Esophagus squamous epithelium (tissue), 4 donors: ENCODE measurements around the gene RTN1.

ENCODE experiments used
- POLR2A ChIP-seq, 4 donors: fragments of 450-650 bp; IDR thresholded peaks; one replicate each; pipeline ENCODE4 v1.6.1; 2017; ENCODE audit warnings: antibody characterized with exemption in 4 of 4, mild to moderate bottlenecking in 4 of 4, moderate library complexity in 3 of 4
- TF ChIP-seq, protein P1 (sequence below), 6 experiments: fragments of 450-650 bp in 4 of 6; fragments of 200-600 bp in 2 of 6; sonication (generic) in 2 of 6; IDR thresholded peaks; one replicate each; pipeline ENCODE4 v1.5.1; 2016 to 2019; ENCODE audit warnings: antibody characterized with exemption in 6 of 6, mild to moderate bottlenecking in 4 of 6, moderate library complexity in 4 of 6

DNA sequence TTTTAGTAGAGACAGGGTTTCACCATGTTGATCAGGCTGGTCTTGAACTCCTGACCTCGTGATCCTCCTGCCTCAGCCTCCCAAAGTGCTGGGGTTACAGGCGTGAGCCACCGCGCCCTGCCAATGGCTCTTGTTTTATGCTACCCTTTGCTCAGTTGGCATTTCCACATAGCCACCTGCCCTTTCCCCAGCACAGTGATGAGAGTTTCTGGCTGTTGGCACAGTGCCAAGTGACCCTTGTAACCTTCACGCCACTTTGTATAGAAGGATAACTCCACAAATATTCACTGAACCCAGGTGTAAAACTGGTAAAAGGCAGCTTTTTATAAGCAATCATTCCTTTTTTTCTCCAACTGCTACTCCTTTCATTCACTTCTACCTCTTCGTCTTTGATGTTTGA is 275.5 kb downstream of the RTN1 start:
- no peak for TF ChIP-seq POLR2A (IDR thresholded peaks at IDR 0.05)
- TF ChIP-seq, protein P1, sequence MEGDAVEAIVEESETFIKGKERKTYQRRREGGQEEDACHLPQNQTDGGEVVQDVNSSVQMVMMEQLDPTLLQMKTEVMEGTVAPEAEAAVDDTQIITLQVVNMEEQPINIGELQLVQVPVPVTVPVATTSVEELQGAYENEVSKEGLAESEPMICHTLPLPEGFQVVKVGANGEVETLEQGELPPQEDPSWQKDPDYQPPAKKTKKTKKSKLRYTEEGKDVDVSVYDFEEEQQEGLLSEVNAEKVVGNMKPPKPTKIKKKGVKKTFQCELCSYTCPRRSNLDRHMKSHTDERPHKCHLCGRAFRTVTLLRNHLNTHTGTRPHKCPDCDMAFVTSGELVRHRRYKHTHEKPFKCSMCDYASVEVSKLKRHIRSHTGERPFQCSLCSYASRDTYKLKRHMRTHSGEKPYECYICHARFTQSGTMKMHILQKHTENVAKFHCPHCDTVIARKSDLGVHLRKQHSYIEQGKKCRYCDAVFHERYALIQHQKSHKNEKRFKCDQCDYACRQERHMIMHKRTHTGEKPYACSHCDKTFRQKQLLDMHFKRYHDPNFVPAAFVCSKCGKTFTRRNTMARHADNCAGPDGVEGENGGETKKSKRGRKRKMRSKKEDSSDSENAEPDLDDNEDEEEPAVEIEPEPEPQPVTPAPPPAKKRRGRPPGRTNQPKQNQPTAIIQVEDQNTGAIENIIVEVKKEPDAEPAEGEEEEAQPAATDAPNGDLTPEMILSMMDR (IDR thresholded peaks at IDR 0.05): no peak
